ENCODE results near the gene HCN2.

DNA sequence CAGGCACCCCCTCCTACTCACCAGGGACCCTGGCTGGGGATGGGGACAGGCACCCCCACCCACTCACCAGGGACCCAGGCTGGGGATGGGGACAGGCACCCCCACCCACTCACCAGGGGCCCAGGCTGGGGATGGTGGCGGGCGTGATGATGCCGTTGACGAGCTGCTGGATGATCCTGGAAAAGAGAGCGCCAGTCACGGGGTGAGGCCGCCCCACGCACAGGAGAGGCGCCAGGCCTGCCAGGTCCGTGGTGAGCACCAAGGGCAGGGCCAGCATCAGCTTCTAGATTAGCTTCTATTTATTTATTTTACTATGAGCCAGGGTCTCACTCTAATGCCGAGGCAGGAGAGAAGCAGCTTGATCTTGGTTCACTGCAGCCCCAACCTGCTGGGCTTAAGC lies 60.4 kb downstream of the HCN2 start:
- TF ChIP-seq, protein P1, sequence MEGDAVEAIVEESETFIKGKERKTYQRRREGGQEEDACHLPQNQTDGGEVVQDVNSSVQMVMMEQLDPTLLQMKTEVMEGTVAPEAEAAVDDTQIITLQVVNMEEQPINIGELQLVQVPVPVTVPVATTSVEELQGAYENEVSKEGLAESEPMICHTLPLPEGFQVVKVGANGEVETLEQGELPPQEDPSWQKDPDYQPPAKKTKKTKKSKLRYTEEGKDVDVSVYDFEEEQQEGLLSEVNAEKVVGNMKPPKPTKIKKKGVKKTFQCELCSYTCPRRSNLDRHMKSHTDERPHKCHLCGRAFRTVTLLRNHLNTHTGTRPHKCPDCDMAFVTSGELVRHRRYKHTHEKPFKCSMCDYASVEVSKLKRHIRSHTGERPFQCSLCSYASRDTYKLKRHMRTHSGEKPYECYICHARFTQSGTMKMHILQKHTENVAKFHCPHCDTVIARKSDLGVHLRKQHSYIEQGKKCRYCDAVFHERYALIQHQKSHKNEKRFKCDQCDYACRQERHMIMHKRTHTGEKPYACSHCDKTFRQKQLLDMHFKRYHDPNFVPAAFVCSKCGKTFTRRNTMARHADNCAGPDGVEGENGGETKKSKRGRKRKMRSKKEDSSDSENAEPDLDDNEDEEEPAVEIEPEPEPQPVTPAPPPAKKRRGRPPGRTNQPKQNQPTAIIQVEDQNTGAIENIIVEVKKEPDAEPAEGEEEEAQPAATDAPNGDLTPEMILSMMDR (IDR thresholded peaks at IDR 0.05), result no peak
- TF ChIP-seq POLR2A (IDR thresholded peaks at IDR 0.05), result no peak
